ENCODE measurements around the gene HDAC5.

The HDAC5 gene

GRCh38 chr17:44087319-44087718, 36.1 kb downstream of the HDAC5 start:
- TF ChIP-seq CTCF (IDR thresholded peaks at IDR 0.05) = no peak

GRCh38 chr17:44086364-44087311, 36.8 kb downstream of the HDAC5 start:
- TF ChIP-seq CTCF (IDR thresholded peaks at IDR 0.05) = no peak

- no peak for TF ChIP-seq CTCF (IDR thresholded peaks at IDR 0.05)
Measured at GRCh38 chr17:44085908-44086307, 37.5 kb downstream of the HDAC5 start.

- TF ChIP-seq CTCF (IDR thresholded peaks at IDR 0.05) = no peak
Measured at GRCh38 chr17:44084921-44085320, 38.5 kb downstream of the HDAC5 start.

GRCh38 chr17:44084131-44084538, 39.3 kb downstream of the HDAC5 start:
- TF ChIP-seq CTCF (IDR thresholded peaks at IDR 0.05) = peak; percentile 34; the same call in 1 of the 2 replicates

- no peak; the same call in 1 of the 2 replicates for TF ChIP-seq CTCF (IDR thresholded peaks at IDR 0.05)
Measured at GRCh38 chr17:44083250-44083849, 40.1 kb downstream of the HDAC5 start.

- TF ChIP-seq CTCF (IDR thresholded peaks at IDR 0.05) = no peak
Measured at GRCh38 chr17:44082256-44082927, 41.0 kb downstream of the HDAC5 start.

Data from LNCAP (cell line).